HL-60 (cell line): ENCODE results near the gene INTS3.

Experiments used
- DNase-seq, 2 experiments: peaks; one replicate each; pipeline ENCODE4 v3.0.0-alpha.2; 2010 to 2020; ENCODE audit warnings: low read depth in 1 of 2, low spot score in 1 of 2
- H3K27ac ChIP-seq: fragments of 250-450 bp; sonication (Bioruptor Pico); replicated peaks from 2 replicates; pipeline ENCODE4 v1.5.1; 2020; ENCODE audit warnings: mild to moderate bottlenecking, moderate library complexity
- H3K27me3 ChIP-seq: fragments of 250-450 bp; sonication (Bioruptor Pico); 2 replicates; pipeline ENCODE4 v1.5.1; 2021; ENCODE audit warnings: mild to moderate bottlenecking, moderate library complexity; ENCODE audit not compliant: insufficient read depth, poor library complexity, severe bottlenecking
- H3K4me3 ChIP-seq: replicated peaks from 2 replicates; pipeline ENCODE4 v1.5.1; 2011; ENCODE audit warnings: mild to moderate bottlenecking, control low read depth, low read length; ENCODE audit not compliant: insufficient read depth
- CTCF ChIP-seq: IDR thresholded peaks from one replicate; pipeline ENCODE4 v1.5.1; 2011; ENCODE audit warnings: low read length, control low read depth, inconsistent platforms; ENCODE audit not compliant: insufficient read depth
- GABPA ChIP-seq: IDR thresholded peaks from 2 replicates; pipeline ENCODE4 v1.6.1; 2012; ENCODE audit warnings: low read depth
- POLR2AphosphoS5 ChIP-seq: IDR thresholded peaks from 2 replicates; pipeline ENCODE4 v1.6.1; 2012; ENCODE audit warnings: low read depth
- SPI1 ChIP-seq: IDR thresholded peaks from 2 replicates; pipeline ENCODE4 v1.6.1; 2012; ENCODE audit warnings: low read depth, mild to moderate bottlenecking, borderline replicate concordance
- TF ChIP-seq, protein P1 (sequence below): IDR thresholded peaks from 2 replicates; pipeline ENCODE4 v1.6.1; 2012; ENCODE audit warnings: low read depth; ENCODE audit not compliant: insufficient replicate concordance

Gene INTS3

GRCh38 chr1:153767519-153767918 is 39.7 kb downstream of the INTS3 start:
- DNase-seq = no peak
- H3K27me3 ChIP-seq = no peaks in the 10 kb centered on the region
- TF ChIP-seq CTCF = no peak
- no peak for TF ChIP-seq POLR2AphosphoS5
- TF ChIP-seq, protein P1, sequence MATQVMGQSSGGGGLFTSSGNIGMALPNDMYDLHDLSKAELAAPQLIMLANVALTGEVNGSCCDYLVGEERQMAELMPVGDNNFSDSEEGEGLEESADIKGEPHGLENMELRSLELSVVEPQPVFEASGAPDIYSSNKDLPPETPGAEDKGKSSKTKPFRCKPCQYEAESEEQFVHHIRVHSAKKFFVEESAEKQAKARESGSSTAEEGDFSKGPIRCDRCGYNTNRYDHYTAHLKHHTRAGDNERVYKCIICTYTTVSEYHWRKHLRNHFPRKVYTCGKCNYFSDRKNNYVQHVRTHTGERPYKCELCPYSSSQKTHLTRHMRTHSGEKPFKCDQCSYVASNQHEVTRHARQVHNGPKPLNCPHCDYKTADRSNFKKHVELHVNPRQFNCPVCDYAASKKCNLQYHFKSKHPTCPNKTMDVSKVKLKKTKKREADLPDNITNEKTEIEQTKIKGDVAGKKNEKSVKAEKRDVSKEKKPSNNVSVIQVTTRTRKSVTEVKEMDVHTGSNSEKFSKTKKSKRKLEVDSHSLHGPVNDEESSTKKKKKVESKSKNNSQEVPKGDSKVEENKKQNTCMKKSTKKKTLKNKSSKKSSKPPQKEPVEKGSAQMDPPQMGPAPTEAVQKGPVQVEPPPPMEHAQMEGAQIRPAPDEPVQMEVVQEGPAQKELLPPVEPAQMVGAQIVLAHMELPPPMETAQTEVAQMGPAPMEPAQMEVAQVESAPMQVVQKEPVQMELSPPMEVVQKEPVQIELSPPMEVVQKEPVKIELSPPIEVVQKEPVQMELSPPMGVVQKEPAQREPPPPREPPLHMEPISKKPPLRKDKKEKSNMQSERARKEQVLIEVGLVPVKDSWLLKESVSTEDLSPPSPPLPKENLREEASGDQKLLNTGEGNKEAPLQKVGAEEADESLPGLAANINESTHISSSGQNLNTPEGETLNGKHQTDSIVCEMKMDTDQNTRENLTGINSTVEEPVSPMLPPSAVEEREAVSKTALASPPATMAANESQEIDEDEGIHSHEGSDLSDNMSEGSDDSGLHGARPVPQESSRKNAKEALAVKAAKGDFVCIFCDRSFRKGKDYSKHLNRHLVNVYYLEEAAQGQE = no peak
- no peak for TF ChIP-seq SPI1
- no peak for TF ChIP-seq GABPA
- H3K27ac ChIP-seq = no peak overlapping the region
- no peak overlapping the region for H3K4me3 ChIP-seq

DNA sequence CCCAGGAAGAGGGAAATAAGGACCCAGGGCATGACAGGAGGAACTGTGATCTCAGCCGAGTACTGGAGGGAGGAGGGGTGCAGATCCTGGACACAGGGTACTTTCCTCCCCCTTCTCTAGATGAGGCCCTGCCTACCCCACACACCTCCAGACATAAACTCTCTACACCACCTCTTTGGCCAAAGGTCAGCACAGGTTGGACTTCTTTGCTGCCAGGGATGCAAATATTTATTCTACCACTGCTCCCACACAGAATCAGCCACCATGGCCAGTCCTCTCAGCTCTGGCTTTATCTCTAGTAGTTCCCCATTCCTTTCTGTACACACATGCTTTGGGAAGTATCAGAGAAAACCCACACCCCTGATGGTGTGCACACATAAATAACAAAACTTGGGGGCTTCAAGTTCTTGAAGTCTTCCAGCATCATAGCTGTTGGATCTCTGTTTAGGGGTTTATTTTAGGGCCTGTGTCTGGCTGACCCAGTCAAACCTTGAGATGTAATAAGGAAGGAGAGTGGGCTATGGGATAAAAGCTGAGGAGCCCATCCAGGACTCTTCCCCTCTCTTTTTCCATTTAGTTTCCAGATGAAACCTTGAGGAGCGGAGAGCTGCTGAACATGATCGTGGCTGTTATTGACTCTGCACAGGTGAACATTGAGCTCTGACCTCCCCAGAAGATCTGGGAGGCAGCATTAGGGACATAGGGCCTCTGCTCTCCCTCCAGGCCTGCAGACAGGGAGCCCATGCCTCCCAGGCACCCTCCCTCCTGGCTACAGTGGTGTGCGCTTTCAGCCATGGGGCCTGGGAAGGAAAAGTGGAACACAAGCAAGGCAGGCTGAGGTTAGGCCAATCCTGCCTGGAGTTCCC is 40.7 kb downstream of the INTS3 start:
- TF ChIP-seq GABPA = no peak
- no peak for TF ChIP-seq SPI1
- no peak for TF ChIP-seq POLR2AphosphoS5
- TF ChIP-seq, protein P1 = no peak
- TF ChIP-seq CTCF = no peak
- H3K27me3 ChIP-seq = no peaks in the 10 kb centered on the region
- no peak overlapping the region for H3K27ac ChIP-seq
- DNase-seq = no peak
- H3K4me3 ChIP-seq = no peak overlapping the region

DNA sequence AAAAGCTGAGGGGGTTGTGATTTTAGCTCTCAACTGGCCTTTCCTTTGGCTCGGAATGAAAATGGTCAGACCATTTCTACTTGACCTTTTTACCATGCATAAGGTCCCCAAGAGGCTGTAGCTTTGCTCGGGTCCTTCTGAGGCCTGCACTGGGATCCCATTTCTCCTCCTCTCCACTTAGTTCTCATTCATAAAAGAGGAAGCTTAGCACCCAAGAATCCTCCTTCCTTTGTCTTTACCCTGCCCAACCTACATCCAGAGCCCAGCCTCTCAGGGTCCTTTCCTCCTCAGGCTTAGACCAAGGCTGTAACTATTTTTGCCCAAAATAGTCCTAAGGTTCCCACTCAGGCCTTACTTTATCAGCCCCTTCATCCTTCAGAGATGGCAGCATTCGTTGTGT is 41.4 kb downstream of the INTS3 start:
- Histone ChIP-seq H3K4me3 (no peak overlapping the region), H3K27me3 (no peaks in the 10 kb centered on the region), H3K27ac (no peak overlapping the region)
- DNase-seq = no peak
- no peak for TF ChIP-seq GABPA
- TF ChIP-seq CTCF = no peak
- no peak for TF ChIP-seq SPI1
- TF ChIP-seq POLR2AphosphoS5 = no peak
- TF ChIP-seq, protein P1 = no peak
